HUDEP-2 (cell line): Measurements from ENCODE around the gene ACSL1.

Source experiments
- DNase-seq, 76 experiments: peaks; one replicate each; lab custom pipeline; 2025; ENCODE audit not compliant: unreplicated experiment in 76 of 76; lab: John Stamatoyannopoulos, UW

Gene ACSL1

DNA sequence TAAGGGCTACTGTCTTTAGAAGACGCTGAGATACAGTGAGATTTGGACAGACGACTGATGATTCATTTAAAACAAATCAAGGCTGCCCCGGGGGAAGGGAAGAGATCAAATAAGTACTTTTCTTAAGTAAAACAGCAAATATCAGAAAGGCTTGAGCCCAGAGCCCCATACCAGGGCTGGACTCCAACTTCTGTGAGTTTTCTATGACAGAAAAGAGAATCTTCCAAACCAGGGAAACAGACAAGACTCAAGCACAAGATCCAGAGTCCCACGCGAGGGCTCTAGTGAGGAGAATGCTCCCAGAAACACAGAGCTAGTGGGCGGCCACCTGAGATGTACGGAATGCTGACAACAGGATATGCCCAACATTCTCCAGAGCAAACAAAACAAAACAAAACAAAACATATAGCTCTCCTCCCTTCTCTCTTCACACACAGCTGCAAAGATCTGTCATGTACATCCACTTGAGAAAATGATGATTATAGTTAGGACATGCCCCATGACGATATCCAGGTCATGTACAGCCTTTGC is 13.1 kb downstream of the ACSL1 start:
- peak in 1 of 76 experiments; percentile 42 for DNase-seq

DNA sequence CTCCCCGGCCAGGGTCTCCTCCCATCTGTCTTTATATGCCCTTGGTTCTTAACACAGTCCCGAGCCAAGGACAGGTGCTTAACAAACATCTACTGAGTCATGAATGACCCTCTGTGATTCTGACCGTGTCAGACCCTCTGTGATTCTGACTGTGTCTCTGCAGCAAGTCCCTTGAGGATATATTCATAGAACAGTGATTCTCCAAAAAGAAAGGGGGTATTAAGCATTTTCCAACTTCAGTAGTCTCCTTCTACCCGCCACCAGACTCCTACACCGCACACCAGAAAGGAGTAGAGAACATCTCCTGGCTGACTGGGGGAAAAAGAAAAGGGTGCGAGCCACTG is 13.6 kb downstream of the ACSL1 start:
- DNase-seq, result no peak

GRCh38 chr4:184811526-184812198 is 14.1 kb downstream of the ACSL1 start:
- no peak for DNase-seq

- DNase-seq, result no peak
Measured at GRCh38 chr4:184810720-184811119, 15.0 kb downstream of the ACSL1 start.

DNA sequence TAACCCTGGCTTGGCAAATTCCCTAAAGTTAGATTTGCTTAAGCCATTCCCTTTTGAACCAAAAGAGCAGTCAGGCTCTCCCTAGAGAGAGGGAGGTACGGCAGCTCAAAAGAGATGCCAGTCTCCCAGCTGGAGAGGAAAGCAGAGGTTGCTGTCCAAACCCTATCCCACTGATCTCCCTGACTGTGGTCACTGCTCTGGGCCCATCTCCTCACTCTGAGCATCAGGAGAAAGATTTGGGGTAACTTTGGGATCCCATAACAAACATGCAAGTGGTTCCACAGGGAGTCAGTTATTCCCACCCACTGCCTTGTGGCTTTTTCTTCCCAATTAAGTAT is 17.1 kb downstream of the ACSL1 start:
- DNase-seq, result no peak

- peak in 3 of 76 experiments; percentile 5 to 21 (median 18) for DNase-seq
Measured at GRCh38 chr4:184807797-184808712, 17.7 kb downstream of the ACSL1 start.

GRCh38 chr4:184807256-184807655 is 18.5 kb downstream of the ACSL1 start:
- DNase-seq, result no peak

DNA sequence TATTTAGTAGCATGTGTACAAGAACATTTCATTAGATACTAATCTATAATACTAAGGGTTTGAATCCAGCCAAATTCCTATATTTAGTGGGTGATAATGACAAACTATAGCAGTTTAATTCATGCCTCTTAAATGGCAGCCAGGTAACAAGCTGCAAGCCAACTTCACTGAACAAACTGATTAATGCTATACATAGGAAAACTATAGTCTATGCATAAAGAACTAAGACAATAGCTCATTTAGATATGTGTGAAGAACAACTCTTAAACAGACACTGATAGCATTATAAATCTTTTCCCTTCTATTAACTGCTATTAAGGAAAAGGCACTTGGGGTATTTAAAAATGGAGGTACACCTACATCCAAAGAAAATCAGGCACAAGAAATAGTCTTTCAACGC is 19.1 kb downstream of the ACSL1 start:
- DNase-seq, result no peak

DNA sequence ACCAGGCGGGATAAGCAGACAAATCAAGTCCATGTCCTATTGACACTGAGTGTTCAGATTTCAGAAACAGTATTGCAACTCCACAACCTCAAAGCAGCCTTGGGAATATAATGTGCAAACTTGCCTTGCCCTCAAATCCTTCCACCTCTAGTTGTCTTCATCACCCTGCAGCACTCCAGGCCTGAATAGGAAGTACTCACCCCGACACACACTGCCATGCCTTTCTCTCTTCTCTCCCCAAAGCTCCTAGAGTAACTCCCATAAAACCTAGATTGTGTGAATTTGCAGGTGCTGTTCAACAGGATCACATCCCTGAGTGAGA is 19.6 kb downstream of the ACSL1 start:
- DNase-seq, result no peak

- peak in 75 of 76 experiments; percentile 24 to 93 (median 75) for DNase-seq
Measured at GRCh38 chr4:184805462-184806228, 20.1 kb downstream of the ACSL1 start.

- DNase-seq, result no peak
Measured at GRCh38 chr4:184804621-184805020, 21.1 kb downstream of the ACSL1 start.

- DNase-seq, result no peak
Measured at GRCh38 chr4:184803874-184804273, 21.9 kb downstream of the ACSL1 start.

DNA sequence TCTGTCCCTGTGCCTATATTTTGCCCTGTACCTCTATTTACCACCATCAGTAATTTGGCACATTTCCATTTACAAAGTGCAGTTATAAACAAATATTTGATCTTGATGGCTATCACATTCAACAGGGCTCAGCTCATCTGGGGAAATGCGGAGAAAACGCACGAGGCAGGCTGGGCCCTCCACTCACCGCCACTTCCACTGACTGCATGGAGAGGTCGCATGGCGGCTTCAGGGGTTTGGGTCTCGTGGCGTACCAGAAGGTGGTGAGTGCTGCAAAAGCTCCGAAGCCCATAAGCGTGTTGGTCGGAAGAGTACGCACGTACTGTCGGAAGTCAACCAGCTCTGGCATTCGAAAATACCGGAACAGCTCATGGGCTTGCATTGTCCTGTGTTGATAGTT is 22.6 kb downstream of the ACSL1 start:
- no peak for DNase-seq

DNA sequence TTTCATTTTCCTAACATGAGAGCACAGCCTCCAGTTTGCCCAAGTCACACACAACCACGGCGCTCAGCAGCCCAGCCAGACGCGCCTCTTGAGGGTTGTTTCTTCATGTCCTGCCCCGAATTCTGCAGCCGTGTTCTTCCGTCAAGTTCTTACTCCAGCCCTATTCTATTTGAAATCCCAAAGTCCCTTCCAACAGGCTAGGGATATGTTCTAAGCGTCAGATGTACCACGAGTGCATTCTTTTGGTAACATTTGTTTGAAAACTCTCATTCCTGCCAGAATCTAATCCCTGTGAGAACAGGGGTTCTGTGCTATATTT is 23.1 kb downstream of the ACSL1 start:
- no peak for DNase-seq

- no peak for DNase-seq
Measured at GRCh38 chr4:184801781-184802696, 23.7 kb downstream of the ACSL1 start.

GRCh38 chr4:184798504-184798903 is 27.3 kb downstream of the ACSL1 start:
- no peak for DNase-seq

DNA sequence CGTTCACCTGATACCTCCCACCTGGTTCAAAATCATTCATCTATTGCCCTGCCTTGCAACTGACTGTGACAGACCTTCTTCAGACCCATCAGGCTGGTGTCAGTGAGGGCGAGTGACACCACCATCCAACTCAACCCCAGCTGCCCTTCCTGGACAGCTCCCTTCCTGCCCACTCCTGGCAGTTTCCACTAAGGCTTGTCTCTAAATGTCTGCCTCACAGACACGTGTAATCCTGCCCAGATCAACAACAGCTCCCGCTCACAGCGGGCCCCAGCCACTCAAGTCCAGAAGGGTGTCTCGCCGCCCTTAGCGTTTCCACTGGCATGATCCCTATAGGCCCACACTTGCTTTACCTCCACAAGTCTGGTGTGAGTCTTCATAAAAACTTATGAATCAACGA is 28.9 kb downstream of the ACSL1 start:
- DNase-seq, result no peak

- no peak for DNase-seq
Measured at GRCh38 chr4:184795214-184795844, 30.4 kb downstream of the ACSL1 start.

GRCh38 chr4:184794470-184794869 is 31.3 kb downstream of the ACSL1 start:
- DNase-seq, result no peak

DNA sequence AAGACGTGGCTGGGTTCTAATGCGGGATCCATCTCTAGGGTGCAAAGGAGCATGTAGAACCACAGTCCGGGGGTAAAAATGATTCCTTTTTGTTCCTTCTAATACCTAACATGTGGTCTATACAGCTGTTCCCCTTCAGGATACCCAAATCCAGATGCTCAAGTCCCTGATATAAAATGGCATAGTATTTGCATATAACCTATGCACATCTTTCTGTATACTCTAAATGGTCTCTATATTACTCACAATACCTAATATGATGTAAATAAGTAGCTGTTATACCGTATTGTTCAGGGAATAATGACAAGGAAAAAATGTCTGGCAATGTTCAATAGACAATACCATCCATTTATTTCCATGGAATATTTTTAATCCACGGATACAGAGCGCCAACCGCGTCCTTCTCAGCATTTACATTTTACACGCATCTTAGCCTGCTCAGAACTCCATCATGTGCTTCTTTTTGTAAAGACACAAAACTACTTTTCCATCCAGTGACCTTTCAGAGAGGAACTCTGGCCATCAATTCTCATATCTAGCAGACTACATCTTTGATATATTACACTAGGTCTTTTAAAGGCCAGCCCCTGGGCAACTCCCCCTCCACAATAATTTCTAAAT is 31.9 kb downstream of the ACSL1 start:
- no peak for DNase-seq
